OCI-LY1 (cell line): ENCODE results near the gene MAP3K9.

Experiments used
- EZH2 ChIP-seq: fragments of 200-600 bp; sonication (generic), shearing (Covaris generic); IDR thresholded peaks from 2 replicates; pipeline ENCODE4 v1.8.0; 2017; ENCODE audit warnings: borderline replicate concordance, mixed run types, mild to moderate bottlenecking, antibody characterized with exemption, low read length, moderate library complexity, mixed read lengths
- TF ChIP-seq, protein P1 (sequence below): fragments of 200-600 bp; sonication (generic), shearing (Covaris generic); IDR thresholded peaks from 2 replicates; pipeline ENCODE4 v1.5.1; 2017; ENCODE audit warnings: mild to moderate bottlenecking, antibody characterized with exemption, low read length, moderate library complexity, mixed read lengths

GRCh38 chr14:70779667-70780066, 29.6 kb downstream of the MAP3K9 start:
- TF ChIP-seq, protein P1, sequence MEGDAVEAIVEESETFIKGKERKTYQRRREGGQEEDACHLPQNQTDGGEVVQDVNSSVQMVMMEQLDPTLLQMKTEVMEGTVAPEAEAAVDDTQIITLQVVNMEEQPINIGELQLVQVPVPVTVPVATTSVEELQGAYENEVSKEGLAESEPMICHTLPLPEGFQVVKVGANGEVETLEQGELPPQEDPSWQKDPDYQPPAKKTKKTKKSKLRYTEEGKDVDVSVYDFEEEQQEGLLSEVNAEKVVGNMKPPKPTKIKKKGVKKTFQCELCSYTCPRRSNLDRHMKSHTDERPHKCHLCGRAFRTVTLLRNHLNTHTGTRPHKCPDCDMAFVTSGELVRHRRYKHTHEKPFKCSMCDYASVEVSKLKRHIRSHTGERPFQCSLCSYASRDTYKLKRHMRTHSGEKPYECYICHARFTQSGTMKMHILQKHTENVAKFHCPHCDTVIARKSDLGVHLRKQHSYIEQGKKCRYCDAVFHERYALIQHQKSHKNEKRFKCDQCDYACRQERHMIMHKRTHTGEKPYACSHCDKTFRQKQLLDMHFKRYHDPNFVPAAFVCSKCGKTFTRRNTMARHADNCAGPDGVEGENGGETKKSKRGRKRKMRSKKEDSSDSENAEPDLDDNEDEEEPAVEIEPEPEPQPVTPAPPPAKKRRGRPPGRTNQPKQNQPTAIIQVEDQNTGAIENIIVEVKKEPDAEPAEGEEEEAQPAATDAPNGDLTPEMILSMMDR = no peak
- TF ChIP-seq EZH2 = no peak
